Activated CD4-positive, alpha-beta T cell treated with anti-CD3 and anti-CD28 coated beads, Interleukin-2, amount 50 U/mL, for 48 hours (primary cell): ENCODE measurements around the gene KASH5.
A peak's percentile ranks its signal among the peaks of the same experiment; 100 is the strongest.

Experiments
- DNase-seq, 2 experiments: peaks; one replicate each; pipeline ENCODE4 v3.0.0-alpha.2; 2020

Gene KASH5

DNA sequence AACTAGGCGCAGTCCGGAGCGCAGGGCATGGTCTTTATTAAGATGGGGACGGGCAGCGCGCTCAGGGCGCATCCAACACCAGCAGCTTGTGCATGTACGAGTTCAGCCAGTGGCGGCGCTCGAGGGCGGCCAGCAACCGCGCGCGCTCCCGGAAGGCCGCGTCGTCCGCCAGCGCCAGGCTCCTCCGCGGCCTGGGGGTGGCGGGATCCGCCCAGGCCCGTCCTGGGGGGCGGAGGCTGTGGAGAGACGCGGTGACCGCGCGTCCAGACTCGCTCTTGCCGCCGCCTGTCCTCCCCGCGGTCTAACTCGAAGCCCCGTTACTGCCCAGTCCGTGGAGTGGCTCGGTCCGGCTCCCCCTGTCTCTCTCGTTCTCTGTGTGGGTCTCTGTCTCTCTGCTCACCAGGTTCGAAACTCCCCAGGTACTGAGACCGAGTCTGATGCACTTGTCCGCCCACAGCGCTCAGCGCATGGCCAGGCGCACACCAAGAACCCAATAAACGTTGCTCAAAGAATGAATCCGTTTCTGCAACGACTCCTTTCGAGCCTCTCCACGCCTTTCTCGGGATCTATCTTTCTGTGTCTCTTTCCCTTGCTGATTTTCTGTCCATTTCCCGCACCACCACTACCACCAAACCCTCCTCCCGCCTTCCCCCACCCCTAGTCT is 34.5 kb downstream of the KASH5 start:
- DNase-seq: peak; percentile 60 to 64

DNA sequence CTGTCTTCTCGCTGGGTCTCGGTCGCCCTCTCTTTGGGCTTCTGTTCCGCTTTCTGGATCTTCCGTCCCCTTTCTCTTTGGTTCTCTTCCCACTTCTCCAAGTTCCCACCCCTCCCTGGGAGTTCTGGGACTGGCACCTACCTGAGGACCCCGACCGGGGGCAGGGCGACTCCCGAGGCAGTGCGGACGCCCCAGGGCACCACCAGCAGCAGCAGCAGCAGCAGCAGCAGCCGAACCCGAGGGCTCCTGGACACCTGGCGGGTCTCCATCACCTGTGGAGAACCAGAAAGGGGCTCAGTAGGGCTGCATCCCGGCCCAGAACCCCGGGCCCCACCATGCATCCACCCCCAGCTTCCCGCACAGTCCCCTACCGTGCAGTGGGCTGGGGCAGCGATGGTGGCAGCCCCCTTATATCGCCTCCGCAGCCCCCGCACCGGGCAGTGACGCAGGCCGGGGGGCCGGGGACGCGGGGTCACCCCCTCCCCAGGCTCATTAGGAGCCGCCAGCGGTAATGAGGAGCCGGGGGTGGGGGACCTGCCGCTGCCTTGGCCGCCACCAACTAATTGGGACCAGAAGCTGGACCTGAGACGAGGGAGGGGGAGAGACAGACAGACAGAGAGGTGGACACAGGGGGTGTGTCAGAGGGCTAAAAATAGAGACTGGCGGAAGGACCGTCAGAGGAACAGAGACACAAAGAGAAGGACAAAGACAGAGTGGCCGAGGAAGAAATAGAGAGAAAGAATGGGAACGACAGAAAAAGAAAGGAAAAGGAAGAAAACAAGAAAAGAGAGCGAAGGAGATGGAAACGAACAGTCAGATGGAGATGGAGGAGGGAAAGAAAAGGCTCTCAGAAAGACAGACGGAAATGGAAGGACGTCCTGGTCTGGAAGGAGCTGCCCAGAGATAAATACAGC is 35.3 kb downstream of the KASH5 start, which contains the start of gene PTH2:
Gene PTH2 (minus strand): TSS at position 371 of the 914 bp plus-strand sequence. CDS start 102 bp downstream, at position 269.
- DNase-seq: no peak

DNA sequence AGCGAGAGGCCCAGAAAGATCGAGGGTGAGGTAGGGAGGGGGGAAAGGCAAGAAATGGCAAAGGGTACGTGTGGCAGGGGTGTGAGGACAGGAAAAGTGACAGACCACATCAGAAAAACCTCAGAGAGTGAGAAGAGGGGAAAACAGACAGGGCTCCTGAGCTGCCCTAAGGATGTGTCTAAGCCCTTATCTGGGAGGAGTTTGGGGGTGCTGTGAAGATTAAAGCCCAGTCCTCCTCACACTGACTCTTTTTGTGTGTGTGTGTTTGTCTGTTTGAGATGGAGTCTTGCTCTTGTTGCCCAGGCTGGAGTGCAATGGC is 35.9 kb downstream of the KASH5 start:
- DNase-seq: no peak

DNA sequence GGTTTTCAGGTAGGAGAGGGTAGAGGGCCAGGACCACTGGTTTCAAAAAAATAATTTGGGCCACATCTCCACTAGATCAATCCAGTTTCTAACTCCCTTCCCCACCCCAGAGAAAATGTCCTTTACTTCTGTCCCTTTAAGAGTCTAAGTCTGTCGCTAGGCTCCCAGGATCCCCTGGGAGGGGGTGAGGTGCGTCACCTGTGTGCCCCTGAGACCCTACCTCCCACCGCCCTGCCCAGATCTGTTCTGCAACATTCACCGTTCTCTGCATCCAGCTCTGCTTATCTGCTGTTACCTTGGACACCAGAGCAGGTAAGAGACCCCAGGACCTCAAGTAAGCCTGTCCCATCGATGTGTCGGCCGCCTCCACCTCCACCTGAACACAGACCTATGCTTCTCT is 37.1 kb downstream of the KASH5 start, which contains the start of gene GFY:
Gene GFY (plus strand): TSS at position 211 of the 400 bp plus-strand sequence. CDS start 1,043 bp downstream, outside the sequence.
- DNase-seq: no peak

DNA sequence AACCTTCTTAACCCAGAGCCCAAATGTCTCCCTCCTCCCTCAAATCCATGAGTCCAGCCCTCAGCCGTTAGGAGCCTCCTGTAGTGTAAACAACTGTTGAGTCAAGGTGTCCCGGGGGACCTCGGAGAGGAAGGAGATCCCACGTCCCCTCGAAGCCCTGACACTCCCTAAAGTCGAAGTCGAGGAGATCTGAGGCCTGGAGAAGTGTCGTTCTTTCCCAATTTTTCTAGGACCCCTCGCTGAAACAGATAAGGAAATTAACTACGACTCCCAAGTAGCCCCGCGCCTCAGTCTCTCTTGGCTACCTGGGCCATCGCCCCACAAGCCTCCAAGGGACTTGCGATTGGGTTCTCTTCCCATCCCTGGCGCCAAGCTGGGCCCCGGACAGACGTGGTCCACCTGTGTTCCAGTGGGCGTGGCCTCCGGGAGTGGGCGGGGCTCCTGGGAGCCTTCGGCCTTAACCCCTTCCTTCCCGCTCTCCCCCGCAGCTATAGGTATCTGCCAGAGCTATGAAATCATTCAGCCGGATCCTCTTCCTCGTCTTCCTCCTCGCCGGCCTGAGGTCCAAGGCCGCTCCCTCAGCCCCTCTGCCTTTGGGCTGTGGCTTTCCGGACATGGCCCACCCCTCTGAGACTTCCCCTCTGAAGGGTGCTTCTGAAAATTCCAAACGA is 38.0 kb downstream of the KASH5 start:
- peak; percentile 51 to 56 for DNase-seq

DNA sequence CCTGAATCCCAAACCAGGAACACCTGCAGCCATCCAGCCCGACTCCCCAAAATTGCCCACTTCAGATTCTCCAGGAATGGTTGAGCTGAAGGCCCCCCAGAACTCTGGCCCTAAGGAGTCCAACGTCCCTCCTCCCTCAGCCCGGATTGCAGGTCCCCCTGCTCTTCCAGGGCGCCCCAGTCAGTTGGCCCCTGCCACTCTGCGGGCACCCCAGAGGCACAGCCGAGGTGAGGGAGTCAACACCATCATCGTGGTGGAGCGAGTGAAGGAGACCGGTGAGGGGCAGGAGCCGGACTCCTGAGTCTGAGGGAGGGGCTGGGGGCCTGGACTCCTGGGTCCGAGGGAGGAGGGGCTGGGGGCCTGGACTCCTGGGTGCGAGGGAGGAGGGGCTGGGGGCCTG is 39.3 kb downstream of the KASH5 start:
- DNase-seq: no peak

DNA sequence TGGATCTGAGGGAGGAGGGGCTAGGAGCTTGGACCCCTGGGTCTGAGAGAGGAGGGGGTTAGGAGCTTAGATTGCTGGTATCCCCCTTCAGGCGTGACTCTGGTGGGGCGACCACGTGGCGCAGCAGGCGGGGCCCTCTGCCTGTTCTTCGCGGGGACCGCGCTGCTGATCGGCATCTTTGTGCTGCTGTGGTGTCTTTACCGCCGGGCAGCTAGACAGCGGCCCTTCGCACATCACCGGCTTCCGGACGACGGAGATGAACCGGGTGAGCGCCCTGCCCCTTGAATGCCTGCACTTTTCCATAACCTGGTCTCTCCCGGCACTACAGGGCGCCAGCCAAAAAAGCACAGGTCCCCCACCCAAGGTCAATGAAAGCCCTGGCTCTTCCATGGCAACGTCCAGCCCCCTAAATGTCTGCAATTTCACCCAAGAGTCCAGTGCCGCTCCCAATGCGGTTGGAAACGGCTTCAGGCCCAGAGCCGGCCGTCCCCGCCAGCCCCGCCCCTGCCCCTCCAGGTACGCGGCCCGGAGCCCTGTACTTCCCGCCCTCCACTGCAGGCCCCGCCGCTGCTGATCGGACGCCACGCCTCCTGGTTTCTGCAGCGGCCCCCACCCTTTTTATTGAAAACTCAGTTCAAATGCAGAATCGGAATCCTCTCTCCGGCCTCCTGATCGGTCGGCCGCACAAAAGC is 40.0 kb downstream of the KASH5 start:
- DNase-seq: peak in 1 of 2 experiments; percentile 37

DNA sequence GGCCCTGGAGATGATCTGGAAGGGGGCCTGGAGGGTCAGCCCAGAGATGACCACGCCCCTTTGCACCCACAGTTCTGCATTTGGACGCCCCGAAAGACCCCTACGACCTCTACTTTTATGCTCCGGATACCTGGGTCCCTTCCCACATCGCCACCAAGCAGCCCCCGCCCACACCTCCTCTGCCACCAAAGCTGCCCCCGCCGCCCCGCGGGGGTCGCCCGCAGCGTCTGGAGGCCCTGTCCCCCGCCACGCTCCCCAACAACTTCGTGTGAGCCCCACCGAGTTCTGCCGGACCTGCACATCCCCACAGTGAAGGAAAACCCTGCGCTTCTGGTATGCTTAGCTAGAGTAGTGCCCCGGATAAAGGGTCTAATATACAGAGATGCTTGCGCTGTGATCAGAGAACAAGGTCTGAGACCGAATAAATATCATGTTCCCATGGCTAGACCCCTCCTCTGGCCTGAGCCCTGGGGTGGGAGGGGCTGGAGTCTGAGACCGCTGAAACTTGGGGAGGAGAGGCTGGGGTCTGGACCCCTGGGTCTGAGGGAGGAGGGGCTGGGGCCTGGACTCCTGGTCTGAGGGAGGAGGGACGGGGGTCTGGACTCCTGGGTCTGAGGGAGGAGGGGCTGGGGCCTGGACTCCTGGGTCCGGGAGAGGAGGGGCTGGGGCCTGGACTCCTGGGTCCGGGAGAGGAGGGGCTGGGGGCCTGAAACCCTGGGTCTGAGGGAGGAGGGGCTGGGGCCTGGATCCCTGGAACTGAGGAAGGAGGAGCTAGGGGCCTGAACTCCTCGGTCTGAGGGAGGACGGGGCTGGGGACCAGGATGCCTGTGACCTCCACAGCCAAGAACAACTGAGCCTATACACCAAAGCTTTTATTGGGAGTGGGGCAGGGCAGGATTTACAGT is 40.8 kb downstream of the KASH5 start:
- no peak for DNase-seq

DNA sequence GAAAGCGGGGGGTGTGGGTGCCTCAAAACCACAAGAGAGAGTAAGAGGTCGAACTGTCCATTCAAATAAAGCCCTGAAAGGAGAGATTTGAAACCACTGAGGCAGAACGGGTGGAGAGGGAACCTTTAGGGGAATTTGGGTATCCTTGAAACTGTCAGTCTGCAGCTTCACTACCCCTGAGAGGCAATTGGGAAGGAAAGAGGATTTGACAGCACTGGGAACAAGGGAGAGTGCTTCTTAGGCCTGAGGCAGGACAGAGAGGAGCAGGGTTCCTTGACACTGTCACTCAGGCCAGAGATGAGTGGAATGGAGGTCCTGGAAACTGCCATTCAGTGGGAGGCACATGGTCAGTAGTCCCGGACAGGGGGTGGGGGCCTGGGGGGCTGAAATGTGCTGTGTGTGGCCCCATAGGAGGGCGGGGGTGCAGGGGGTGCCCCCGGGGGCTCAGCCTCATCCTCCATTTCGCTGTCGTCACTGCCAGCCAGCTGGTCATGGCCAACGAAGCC is 42.2 kb downstream of the KASH5 start:
- DNase-seq: no peak

DNA sequence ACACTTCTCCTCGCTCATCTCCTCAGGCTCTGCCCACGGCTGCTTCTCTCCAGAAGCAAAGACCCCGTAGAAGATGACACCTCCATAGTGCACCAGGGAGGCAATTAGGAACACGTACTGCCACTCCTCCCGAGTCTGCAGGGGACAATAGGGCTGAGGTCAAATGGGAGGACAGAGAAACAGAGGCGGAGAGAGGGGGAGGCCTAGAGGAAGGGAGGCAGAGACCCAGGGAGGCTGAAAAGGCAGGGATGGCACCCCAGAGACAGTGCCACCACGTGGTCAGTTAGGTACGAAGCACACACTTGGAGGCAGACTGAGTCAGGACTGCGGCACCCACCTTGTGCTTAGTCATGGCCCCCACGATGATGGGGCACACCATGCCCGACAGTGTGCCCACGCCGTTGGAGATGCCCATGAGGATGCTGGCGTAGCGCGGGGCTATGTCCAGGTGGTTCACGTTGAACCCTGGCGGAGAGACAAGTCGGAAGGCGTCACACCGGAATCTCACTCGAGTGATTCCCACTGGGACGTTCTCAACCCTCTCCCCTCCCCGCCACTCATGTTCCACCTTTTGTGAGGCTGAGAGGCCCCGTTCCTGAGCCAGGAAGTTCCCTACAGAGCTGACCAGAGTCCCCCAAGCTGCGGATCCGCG is 42.8 kb downstream of the KASH5 start:
- DNase-seq: peak; percentile 27 to 49

DNA sequence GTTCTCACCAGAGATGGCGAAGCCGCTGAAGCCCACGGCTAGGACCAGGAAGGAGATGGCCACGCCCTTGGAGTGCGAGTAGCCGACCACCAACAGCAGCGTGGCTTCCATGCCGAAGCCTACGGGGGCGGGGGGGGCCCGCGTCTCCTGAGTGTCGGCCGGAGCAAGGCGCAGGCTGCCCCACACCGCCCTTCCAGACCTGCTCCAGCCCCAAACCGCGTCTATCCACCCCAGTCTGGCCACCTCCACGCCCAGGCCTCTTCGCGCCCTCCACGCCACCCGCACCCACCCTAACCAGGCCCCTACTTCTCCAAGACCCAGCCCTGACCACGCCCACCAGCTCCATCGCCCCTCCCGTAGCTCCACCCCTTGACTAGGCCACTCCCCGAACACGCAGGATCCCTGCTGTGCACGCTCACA is 43.3 kb downstream of the KASH5 start:
- peak; percentile 47 to 50 for DNase-seq

DNA sequence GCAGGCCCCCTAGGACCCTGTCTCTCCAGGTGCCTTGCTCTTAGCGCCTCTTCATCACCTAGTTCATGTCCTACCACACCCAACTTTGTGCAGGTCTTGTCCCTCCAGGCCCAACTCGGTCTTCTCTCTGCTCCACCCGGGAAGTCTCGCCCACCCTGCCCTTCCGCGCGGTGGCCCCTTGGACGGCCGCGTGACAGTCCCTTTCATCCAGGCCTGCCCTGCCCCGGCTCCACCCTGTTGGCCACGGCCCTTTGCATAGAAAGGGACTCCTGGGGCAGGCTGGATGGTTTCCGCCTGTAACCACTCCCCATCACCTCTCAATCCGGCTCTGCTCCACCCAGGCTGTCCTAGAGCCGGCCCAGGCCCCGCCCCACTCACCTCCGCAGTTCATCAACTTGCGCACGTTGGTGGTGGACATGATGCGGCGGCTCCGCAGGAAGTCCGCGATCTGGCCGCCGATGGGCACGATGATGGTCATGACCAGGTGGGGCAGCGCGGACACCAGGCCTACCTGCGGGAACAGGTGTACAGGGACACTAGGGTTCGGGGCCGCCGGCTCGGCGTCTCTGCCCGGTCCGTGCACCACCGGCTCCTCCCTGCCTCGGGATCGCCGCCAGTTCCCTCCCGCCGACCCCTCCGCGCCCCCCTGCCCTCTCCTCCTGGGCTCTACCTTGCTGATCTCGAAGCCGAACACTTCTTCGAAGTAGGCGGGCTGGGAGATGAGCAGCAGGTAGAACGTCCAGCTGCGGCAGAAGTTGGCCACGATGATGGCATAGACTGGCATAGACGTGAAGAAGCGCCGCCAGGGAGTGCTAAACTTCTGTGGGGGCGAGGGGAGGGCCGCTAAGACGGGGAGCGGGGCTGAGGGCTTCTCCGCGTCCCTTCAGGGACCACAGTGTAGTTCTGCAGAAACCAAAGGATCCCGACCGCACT is 44.4 kb downstream of the KASH5 start:
- DNase-seq: peak; percentile 29 to 44

DNA sequence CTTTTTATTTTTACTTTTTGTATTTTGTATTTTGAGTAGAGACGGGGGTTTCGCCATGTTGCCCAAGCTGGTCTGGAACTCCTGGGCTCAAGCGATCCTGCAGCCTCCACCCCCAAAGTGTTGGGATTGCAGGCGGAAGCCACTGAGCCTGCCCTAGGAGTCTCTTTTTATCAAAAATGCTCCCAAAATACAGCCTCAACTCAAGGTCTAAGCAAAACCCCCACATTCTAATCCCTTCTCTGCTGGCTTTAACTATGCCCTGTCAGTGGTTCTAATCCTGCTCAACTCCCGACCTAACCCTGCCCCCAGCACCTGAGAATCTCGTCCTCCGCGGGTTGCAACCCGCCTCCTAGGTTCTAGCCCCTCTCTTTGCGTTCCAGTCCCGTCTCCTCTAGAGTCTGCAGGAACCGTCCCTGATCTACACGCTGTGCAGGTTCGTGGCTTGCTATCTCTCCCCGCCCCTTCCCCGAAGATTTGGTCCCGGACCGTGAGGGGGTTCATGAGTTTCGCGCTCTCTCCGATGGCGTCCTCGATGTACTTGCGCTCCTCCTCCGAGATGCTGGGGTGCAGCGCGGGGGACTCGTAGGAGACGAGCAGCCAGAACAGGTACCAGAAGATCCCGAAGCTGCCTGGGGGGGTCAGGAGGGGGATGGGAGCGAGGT is 45.3 kb downstream of the KASH5 start:
- DNase-seq: no peak

DNA sequence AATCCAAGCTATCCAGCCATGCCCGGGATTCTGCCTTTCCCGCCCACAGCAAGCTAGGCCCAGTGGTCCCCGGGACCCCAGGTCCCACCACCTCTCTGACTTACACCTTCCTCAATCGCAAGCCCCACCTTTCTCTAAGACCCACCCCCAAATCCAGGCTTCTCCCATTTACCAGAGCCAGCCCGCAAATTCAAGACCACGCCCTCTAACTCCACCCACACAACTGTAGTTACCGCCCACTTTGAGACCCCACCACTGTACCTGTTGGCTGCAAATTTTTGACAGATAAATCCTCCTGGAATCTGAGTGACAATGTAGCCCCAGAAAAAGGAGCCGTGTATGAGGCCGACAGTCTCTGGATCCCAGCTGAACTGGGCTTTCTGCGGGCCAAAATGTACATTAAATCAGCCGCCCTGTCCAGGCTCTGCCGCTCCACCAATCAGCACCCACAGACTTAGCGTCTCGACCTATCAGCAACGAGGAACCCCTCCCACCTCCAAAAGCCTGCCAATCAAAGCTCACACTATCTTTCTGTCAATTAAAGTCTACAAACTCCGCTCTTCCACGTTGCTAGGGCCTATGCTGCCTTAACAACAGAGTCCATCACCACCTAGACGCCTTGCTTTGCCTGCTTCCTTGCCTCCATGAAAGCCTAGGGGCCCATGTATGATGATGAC is 47.0 kb downstream of the KASH5 start:
- no peak for DNase-seq

DNA sequence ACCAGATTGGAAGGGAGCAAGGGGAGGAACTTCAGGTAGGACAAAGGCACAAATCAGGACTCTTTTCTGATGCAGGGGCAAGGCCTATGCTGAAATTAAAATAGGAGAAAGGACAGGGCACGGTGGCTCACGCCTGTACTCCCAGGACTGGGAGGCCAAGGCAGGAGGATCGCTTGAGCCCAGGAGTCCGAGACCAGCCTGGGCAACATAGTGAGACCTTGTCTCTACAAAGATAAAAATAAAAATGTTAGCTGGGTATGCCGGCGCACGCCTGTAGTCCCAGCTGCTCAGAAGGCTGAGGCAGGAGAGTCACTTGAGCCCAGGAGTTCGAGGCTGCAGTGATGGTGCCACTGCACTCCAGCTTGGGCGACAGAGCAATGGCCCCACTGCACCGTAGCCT is 47.6 kb downstream of the KASH5 start:
- no peak for DNase-seq

DNA sequence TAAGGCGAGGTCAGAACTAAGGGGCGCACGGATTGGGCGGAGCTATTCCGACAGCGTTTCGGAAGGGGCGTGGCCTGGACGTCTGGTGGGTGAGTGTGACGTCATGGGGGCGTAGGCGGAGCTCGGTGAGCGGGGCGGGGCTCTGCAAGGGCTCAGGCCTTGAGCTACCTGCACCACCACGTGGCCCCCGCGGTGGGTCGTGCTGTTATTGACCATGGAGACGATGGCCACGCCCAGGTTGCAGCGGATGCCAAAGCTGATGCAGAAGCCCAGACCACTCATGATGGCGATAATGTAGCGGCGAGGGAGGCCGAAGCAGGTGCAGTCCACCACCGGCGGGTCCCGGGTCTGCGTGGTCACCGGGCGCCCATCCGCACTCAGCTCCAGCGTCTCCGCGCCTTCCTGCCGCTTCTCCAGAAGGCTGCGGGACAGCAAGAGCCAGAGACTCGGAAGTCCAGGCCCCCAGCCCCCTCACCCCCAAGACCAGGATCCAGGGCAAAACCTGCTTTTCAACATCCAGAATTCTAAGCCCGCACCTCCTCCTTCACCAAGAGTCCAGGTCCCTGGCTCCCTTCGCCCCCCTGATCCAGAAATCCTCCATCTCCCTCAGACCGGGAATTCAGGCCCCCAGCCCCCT is 48.5 kb downstream of the KASH5 start:
- peak; percentile 68 to 73 for DNase-seq

DNA sequence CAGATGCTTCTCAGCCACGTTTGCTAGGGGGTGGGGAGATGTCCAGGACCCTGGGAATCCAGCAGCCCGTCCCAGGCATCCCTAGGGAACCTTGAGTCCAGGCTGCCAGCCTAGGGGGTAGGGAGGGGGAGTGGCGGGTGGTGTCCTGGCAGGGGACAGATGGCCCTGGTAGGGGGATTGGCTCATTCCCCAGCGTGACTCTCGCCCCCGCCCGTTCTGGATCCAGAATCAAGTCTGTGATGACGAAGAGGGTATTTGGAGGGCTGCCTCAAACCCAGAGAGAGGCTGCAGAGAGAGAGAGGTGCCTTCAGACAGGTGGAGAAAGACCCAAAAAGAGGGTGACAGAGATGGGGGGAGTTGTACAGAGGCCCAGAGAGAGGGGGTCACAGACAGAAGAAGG is 49.2 kb downstream of the KASH5 start:
- DNase-seq: no peak

DNA sequence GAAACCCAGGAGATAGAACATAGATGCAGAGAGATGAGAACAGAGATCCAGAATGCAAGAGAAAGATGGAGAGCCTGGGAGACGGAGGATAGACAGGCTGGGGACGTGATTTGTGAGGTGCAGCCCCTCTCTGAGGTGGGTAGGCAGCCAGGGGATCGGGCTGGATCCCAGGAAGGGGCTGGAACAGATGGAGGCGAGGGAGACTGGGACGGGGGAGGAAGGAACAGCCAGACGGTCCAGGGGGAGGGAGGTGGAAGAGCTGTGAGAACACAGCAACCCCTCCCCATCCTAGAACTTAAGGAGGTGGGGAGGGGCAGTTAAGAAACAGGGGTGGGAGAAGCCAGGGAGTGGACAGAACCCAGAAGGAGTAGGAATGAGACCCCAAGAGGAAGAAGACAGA is 50.2 kb downstream of the KASH5 start:
- no peak for DNase-seq
